Astrocyte (in vitro differentiated cells and primary cell): Measurements from ENCODE around the gene PRDM15.

Source experiments
- EZH2 ChIP-seq: IDR thresholded peaks from 2 replicates; pipeline ENCODE4 v1.6.1; 2012; ENCODE audit warnings: mild to moderate bottlenecking, low read length, inconsistent platforms; ENCODE audit not compliant: insufficient read depth
- TF ChIP-seq, protein P1 (sequence below): IDR thresholded peaks from 2 replicates; pipeline ENCODE4 v1.5.1; 2011; ENCODE audit warnings: low read depth, mild to moderate bottlenecking, inconsistent platforms, low read length, moderate library complexity; ENCODE audit not compliant: insufficient read depth

DNA sequence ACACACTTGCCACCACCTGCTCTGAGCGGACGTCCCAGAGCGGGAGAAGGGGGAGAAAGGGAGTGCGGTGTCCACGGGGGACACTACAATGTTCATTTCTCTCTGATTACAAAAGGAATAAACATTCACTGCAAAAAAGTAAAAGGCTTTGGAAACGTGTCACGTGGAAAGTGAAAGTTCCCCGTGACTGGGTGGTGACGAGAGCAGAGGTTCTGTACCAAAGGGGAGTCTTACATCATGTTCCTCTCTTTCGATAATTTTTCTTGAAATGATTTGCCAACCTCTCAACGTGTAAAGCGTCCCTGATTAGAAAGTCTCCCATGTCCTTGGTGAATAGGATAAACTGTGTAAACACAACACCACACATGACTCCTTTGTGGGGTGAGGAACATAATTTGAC lies 22.0 kb upstream of the PRDM15 start:
- TF ChIP-seq, protein P1, sequence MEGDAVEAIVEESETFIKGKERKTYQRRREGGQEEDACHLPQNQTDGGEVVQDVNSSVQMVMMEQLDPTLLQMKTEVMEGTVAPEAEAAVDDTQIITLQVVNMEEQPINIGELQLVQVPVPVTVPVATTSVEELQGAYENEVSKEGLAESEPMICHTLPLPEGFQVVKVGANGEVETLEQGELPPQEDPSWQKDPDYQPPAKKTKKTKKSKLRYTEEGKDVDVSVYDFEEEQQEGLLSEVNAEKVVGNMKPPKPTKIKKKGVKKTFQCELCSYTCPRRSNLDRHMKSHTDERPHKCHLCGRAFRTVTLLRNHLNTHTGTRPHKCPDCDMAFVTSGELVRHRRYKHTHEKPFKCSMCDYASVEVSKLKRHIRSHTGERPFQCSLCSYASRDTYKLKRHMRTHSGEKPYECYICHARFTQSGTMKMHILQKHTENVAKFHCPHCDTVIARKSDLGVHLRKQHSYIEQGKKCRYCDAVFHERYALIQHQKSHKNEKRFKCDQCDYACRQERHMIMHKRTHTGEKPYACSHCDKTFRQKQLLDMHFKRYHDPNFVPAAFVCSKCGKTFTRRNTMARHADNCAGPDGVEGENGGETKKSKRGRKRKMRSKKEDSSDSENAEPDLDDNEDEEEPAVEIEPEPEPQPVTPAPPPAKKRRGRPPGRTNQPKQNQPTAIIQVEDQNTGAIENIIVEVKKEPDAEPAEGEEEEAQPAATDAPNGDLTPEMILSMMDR: no peak
- TF ChIP-seq EZH2: no peak
